ENCODE results near the gene SMCO3.
A peak's percentile ranks its signal among the peaks of the same experiment; 100 is the strongest.

SMCO3 gene

GRCh38 chr12:14774074-14774905 is 39.7 kb downstream of the SMCO3 start:
- H3K27ac ChIP-seq (ENCODE audit: extremely low read depth, low read depth, low read length), result peak overlapping the region; percentile 49; the same call in 1 of the 2 replicates
- H3K9me3 ChIP-seq (ENCODE audit: control insufficient read depth, insufficient read depth, low read depth, low read length), result no peaks in the 10 kb centered on the region
- TF ChIP-seq, protein P1, sequence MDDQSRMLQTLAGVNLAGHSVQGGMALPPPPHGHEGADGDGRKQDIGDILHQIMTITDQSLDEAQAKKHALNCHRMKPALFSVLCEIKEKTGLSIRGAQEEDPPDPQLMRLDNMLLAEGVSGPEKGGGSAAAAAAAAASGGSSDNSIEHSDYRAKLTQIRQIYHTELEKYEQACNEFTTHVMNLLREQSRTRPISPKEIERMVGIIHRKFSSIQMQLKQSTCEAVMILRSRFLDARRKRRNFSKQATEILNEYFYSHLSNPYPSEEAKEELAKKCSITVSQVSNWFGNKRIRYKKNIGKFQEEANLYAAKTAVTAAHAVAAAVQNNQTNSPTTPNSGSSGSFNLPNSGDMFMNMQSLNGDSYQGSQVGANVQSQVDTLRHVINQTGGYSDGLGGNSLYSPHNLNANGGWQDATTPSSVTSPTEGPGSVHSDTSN (CRISPR knock-in tag; IDR thresholded peaks at IDR 0.05), result peak; percentile 61; the same call in 1 of the 2 replicates
- TF ChIP-seq SP3 (tag by site-specific recombination; IDR thresholded peaks at IDR 0.05) (peak; percentile 26; the same call in 1 of the 2 replicates), ZFP69B (tag by site-specific recombination; IDR thresholded peaks at IDR 0.05) (no peak), HOXC10 (CRISPR knock-in tag; IDR thresholded peaks at IDR 0.05) (no peak), SP2 (tag by site-specific recombination; IDR thresholded peaks at IDR 0.05) (peak; percentile 64), ZFP3 (tag by site-specific recombination; IDR thresholded peaks at IDR 0.05; ENCODE audit: low read depth) (no peak), ZBTB26 (tag by site-specific recombination; optimal IDR thresholded peaks at IDR 0.05) (peak; percentile 38), ZNF280C (tag by site-specific recombination; IDR thresholded peaks at IDR 0.05) (no peak), BCL11A (tag by site-specific recombination; IDR thresholded peaks at IDR 0.05; ENCODE audit: low read depth) (no peak), ZNF394 (tag by site-specific recombination; IDR thresholded peaks at IDR 0.05; ENCODE audit: borderline replicate concordance) (peak; percentile 56; the same call in 1 of the 2 replicates), BCL11B (tag by site-specific recombination; IDR thresholded peaks at IDR 0.05; ENCODE audit: low read depth) (no peak), ZNF280D (tag by site-specific recombination; IDR thresholded peaks at IDR 0.05) (no peak)
- peak overlapping the region; percentile 74 for H3K4me3 ChIP-seq (ENCODE audit: low read depth, low read length)
- POLR2A ChIA-PET, result interaction anchor here (1.7 to 2.6 kb wide), 2 partner anchors 11 to 28 kb away, joined by 8 to 18 read pairs; partner anchors contain the start of genes C12orf60 and WBP11
- no peaks in the 10 kb centered on the region for H3K36me3 ChIP-seq (ENCODE audit: control insufficient read depth in 2 of 2, insufficient read depth in 1 of 2, low read length in 2 of 2)
- peaks cover 8% of the 10 kb centered on the region; the same call in 1 of the 2 replicates for H3K4me1 ChIP-seq (ENCODE audit: control insufficient read depth, insufficient read depth, low read length)
- CTCF ChIA-PET, result interaction anchor here (0.8 kb wide), 1 partner anchor 116 kb away, joined by 3 read pairs; no protein-coding TSS in a partner anchor

- no peak overlapping the region for H3K27ac ChIP-seq (ENCODE audit: extremely low read depth, low read depth, low read length)
- no peak for TF ChIP-seq TCF7L2 (IDR thresholded peaks at IDR 0.05; ENCODE audit: borderline replicate concordance, low read depth, low read length)
- TF ChIP-seq, protein P2, sequence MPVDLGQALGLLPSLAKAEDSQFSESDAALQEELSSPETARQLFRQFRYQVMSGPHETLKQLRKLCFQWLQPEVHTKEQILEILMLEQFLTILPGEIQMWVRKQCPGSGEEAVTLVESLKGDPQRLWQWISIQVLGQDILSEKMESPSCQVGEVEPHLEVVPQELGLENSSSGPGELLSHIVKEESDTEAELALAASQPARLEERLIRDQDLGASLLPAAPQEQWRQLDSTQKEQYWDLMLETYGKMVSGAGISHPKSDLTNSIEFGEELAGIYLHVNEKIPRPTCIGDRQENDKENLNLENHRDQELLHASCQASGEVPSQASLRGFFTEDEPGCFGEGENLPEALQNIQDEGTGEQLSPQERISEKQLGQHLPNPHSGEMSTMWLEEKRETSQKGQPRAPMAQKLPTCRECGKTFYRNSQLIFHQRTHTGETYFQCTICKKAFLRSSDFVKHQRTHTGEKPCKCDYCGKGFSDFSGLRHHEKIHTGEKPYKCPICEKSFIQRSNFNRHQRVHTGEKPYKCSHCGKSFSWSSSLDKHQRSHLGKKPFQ (tag by site-specific recombination; IDR thresholded peaks at IDR 0.05), result no peak
- no peak for TF ChIP-seq ZNF473 (tag by site-specific recombination; IDR thresholded peaks at IDR 0.05)
- TF ChIP-seq, protein P3, sequence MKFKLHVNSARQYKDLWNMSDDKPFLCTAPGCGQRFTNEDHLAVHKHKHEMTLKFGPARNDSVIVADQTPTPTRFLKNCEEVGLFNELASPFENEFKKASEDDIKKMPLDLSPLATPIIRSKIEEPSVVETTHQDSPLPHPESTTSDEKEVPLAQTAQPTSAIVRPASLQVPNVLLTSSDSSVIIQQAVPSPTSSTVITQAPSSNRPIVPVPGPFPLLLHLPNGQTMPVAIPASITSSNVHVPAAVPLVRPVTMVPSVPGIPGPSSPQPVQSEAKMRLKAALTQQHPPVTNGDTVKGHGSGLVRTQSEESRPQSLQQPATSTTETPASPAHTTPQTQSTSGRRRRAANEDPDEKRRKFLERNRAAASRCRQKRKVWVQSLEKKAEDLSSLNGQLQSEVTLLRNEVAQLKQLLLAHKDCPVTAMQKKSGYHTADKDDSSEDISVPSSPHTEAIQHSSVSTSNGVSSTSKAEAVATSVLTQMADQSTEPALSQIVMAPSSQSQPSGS (tag by site-specific recombination; IDR thresholded peaks at IDR 0.05; ENCODE audit: low read depth), result no peak
- no peak for TF ChIP-seq GLI4 (tag by site-specific recombination; IDR thresholded peaks at IDR 0.05)
- TF ChIP-seq ZNF626 (tag by site-specific recombination; IDR thresholded peaks at IDR 0.05), result no peak
- peaks cover 10% of the 10 kb centered on the region; the same call in 1 of the 2 replicates for H3K4me1 ChIP-seq (ENCODE audit: control insufficient read depth, insufficient read depth, low read length)
- ChIA-PET POLR2A (interaction anchor here (1.7 to 2.6 kb wide), 2 partner anchors 11 to 29 kb away, joined by 8 to 18 read pairs; partner anchors contain the start of genes C12orf60 and WBP11), CTCF (no interaction called here)
- peak overlapping the region; percentile 74 for H3K4me3 ChIP-seq (ENCODE audit: low read depth, low read length)
- H3K9me3 ChIP-seq (ENCODE audit: control insufficient read depth, insufficient read depth, low read depth, low read length), result no peaks in the 10 kb centered on the region
- no peaks in the 10 kb centered on the region for H3K36me3 ChIP-seq (ENCODE audit: control insufficient read depth in 2 of 2, insufficient read depth in 1 of 2, low read length in 2 of 2)
Measured at GRCh38 chr12:14773685-14774073, 40.3 kb downstream of the SMCO3 start.

All from HEK293 (cell line).